ENCODE measurements around the gene XYLT1.

Gene XYLT1

GRCh38 chr16:17098685-17099084 lies 372.1 kb downstream of the XYLT1 start:
- Histone ChIP-seq H3K4me3 (ENCODE audit: insufficient read depth in 1 of 2, low read depth in 1 of 2, low read length in 2 of 2) (no peak overlapping the region), H3K4me1 (ENCODE audit: control insufficient read depth, insufficient read depth, low read depth, low read length) (no peaks in the 10 kb centered on the region), H4K91ac (ENCODE audit: low read length) (no peak overlapping the region), H3K4ac (ENCODE audit: low read depth in 1 of 2, low read length in 2 of 2) (no peak overlapping the region), H3K23ac (ENCODE audit: low read length in 2 of 2) (no peak overlapping the region), H3K36me3 (ENCODE audit: control insufficient read depth in 1 of 2, insufficient read depth in 2 of 2, low read depth in 1 of 2, low read length in 2 of 2) (no peaks in the 10 kb centered on the region), H3K27ac (ENCODE audit: low read length, poor library complexity, severe bottlenecking) (no peak overlapping the region), H2BK120ac (ENCODE audit: low read depth, low read length) (no peak overlapping the region), H3K9me3 (ENCODE audit: control insufficient read depth, low read length) (no peaks in the 10 kb centered on the region), H2AK5ac (ENCODE audit: low read length, severe bottlenecking) (no peak overlapping the region), H3K79me1 (replicated peaks; ENCODE audit: low read length, poor library complexity, severe bottlenecking) (no peaks in the 10 kb centered on the region), H2BK12ac (ENCODE audit: low read length in 2 of 2) (no peak overlapping the region), H3K27me3 (ENCODE audit: control insufficient read depth in 1 of 2, insufficient read depth in 1 of 2, low read length in 2 of 2) (no peaks in the 10 kb centered on the region), H2BK15ac (ENCODE audit: low read depth, poor library complexity, severe bottlenecking) (no peak overlapping the region), H3K14ac (ENCODE audit: low read length in 2 of 2) (no peak overlapping the region), H2AFZ (ENCODE audit: low read depth, low read length) (no peak overlapping the region), H3K9ac (ENCODE audit: low read length) (no peak overlapping the region), H2BK5ac (ENCODE audit: low read depth, low read length, poor library complexity, severe bottlenecking) (no peak overlapping the region), H4K8ac (ENCODE audit: low read length) (no peak overlapping the region), H3K18ac (ENCODE audit: low read depth in 1 of 2, low read length in 2 of 2) (no peak overlapping the region), H3K4me2 (ENCODE audit: low read length, poor library complexity, severe bottlenecking) (no peak overlapping the region)
- no peak for DNase-seq
- WGBS: 80% methylated on average over 6 of the region's 6 CpGs

DNA sequence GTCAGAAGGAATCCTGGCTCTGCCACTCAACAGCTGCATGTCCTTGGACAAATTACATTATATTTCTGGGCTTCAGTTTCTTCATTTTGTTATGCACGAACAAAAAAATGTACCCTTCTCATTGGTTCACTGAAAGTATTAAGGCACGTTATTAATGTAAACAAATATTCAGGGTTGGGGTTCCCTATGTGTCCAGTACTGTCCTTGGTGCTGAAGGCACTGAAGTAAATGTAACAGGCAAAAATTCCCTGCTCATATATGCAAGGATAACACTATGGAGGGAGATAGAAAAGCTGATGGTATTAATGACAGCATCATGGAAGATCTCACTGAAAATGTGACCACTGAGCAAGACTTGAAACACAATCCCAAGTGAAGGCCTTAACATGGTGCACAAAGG lies 386.6 kb downstream of the XYLT1 start:
- Histone ChIP-seq H3K9ac (ENCODE audit: low read length) (no peak overlapping the region), H3K4me3 (ENCODE audit: insufficient read depth in 1 of 2, low read depth in 1 of 2, low read length in 2 of 2) (no peak overlapping the region), H3K14ac (ENCODE audit: low read length in 2 of 2) (no peak overlapping the region), H2BK5ac (ENCODE audit: low read depth, low read length, poor library complexity, severe bottlenecking) (no peak overlapping the region), H3K4me1 (ENCODE audit: control insufficient read depth, insufficient read depth, low read depth, low read length) (no peaks in the 10 kb centered on the region), H4K91ac (ENCODE audit: low read length) (no peak overlapping the region), H3K4me2 (ENCODE audit: low read length, poor library complexity, severe bottlenecking) (no peak overlapping the region), H3K9me3 (ENCODE audit: control insufficient read depth, low read length) (no peaks in the 10 kb centered on the region), H2BK15ac (ENCODE audit: low read depth, poor library complexity, severe bottlenecking) (no peak overlapping the region), H3K18ac (ENCODE audit: low read depth in 1 of 2, low read length in 2 of 2) (no peak overlapping the region), H3K23ac (ENCODE audit: low read length in 2 of 2) (no peak overlapping the region), H3K27ac (ENCODE audit: low read length, poor library complexity, severe bottlenecking) (no peak overlapping the region), H3K79me1 (replicated peaks; ENCODE audit: low read length, poor library complexity, severe bottlenecking) (no peaks in the 10 kb centered on the region), H2BK12ac (ENCODE audit: low read length in 2 of 2) (no peak overlapping the region), H3K4ac (ENCODE audit: low read depth in 1 of 2, low read length in 2 of 2) (no peak overlapping the region), H4K8ac (ENCODE audit: low read length) (no peak overlapping the region), H3K36me3 (ENCODE audit: control insufficient read depth in 1 of 2, insufficient read depth in 2 of 2, low read depth in 1 of 2, low read length in 2 of 2) (no peaks in the 10 kb centered on the region), H2BK120ac (ENCODE audit: low read depth, low read length) (no peak overlapping the region), H3K27me3 (ENCODE audit: control insufficient read depth in 1 of 2, insufficient read depth in 1 of 2, low read length in 2 of 2) (peaks cover 0 to 7% of the 10 kb centered on the region in 2 experiments), H2AK5ac (ENCODE audit: low read length, severe bottlenecking) (no peak overlapping the region), H2AFZ (ENCODE audit: low read depth, low read length) (no peak overlapping the region)
- WGBS: 71% methylated on average over 2 of the region's 2 CpGs
- no peak for DNase-seq

DNA sequence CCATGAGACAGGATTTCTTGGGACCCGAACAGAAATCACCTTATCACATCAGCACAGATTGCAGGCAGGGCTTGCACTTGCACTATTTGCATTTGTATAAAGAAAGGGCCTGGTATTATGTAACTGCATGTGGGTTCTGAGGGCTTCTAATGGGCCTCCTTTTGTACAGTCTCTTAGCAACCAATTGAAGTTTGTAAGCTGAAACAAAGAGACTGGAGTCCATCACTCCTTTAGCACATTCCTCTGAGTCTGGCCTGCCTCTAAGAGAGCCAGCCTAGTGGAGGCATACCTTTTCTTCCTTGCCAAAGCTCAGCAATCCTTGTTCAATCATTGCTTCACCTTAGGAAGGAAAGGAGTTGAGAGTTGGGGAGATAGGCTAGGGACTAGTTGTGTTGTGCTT lies 387.1 kb downstream of the XYLT1 start:
- Histone ChIP-seq H2BK120ac (ENCODE audit: low read depth, low read length) (no peak overlapping the region), H3K18ac (ENCODE audit: low read depth in 1 of 2, low read length in 2 of 2) (no peak overlapping the region), H3K9me3 (ENCODE audit: control insufficient read depth, low read length) (no peaks in the 10 kb centered on the region), H2AK5ac (ENCODE audit: low read length, severe bottlenecking) (no peak overlapping the region), H2AFZ (ENCODE audit: low read depth, low read length) (no peak overlapping the region), H3K4me2 (ENCODE audit: low read length, poor library complexity, severe bottlenecking) (no peak overlapping the region), H2BK12ac (ENCODE audit: low read length in 2 of 2) (no peak overlapping the region), H4K8ac (ENCODE audit: low read length) (no peak overlapping the region), H4K91ac (ENCODE audit: low read length) (no peak overlapping the region), H3K27me3 (ENCODE audit: control insufficient read depth in 1 of 2, insufficient read depth in 1 of 2, low read length in 2 of 2) (peaks cover 0 to 7% of the 10 kb centered on the region in 2 experiments), H3K27ac (ENCODE audit: low read length, poor library complexity, severe bottlenecking) (no peak overlapping the region), H3K4me1 (ENCODE audit: control insufficient read depth, insufficient read depth, low read depth, low read length) (no peaks in the 10 kb centered on the region), H2BK15ac (ENCODE audit: low read depth, poor library complexity, severe bottlenecking) (no peak overlapping the region), H3K14ac (ENCODE audit: low read length in 2 of 2) (no peak overlapping the region), H3K9ac (ENCODE audit: low read length) (no peak overlapping the region), H3K4me3 (ENCODE audit: insufficient read depth in 1 of 2, low read depth in 1 of 2, low read length in 2 of 2) (no peak overlapping the region), H3K4ac (ENCODE audit: low read depth in 1 of 2, low read length in 2 of 2) (no peak overlapping the region), H2BK5ac (ENCODE audit: low read depth, low read length, poor library complexity, severe bottlenecking) (no peak overlapping the region), H3K36me3 (ENCODE audit: control insufficient read depth in 1 of 2, insufficient read depth in 2 of 2, low read depth in 1 of 2, low read length in 2 of 2) (no peaks in the 10 kb centered on the region), H3K23ac (ENCODE audit: low read length in 2 of 2) (no peak overlapping the region), H3K79me1 (replicated peaks; ENCODE audit: low read length, poor library complexity, severe bottlenecking) (no peaks in the 10 kb centered on the region)
- WGBS: no CpG with 5 or more reads among the region's 1 CpG
- DNase-seq: no peak

- H4K8ac ChIP-seq (ENCODE audit: low read length): no peak overlapping the region
- H2BK15ac ChIP-seq (ENCODE audit: low read depth, poor library complexity, severe bottlenecking): no peak overlapping the region
- no peak overlapping the region for H3K4me3 ChIP-seq (ENCODE audit: insufficient read depth in 1 of 2, low read depth in 1 of 2, low read length in 2 of 2)
- WGBS: 51% methylated on average over 5 of the region's 7 CpGs
- H3K9me3 ChIP-seq (ENCODE audit: control insufficient read depth, low read length): no peaks in the 10 kb centered on the region
- no peak overlapping the region for H3K14ac ChIP-seq (ENCODE audit: low read length in 2 of 2)
- no peak overlapping the region for H3K23ac ChIP-seq (ENCODE audit: low read length in 2 of 2)
- peaks cover 0 to 7% of the 10 kb centered on the region in 2 experiments for H3K27me3 ChIP-seq (ENCODE audit: control insufficient read depth in 1 of 2, insufficient read depth in 1 of 2, low read length in 2 of 2)
- H3K27ac ChIP-seq (ENCODE audit: low read length, poor library complexity, severe bottlenecking): no peak overlapping the region
- H2BK5ac ChIP-seq (ENCODE audit: low read depth, low read length, poor library complexity, severe bottlenecking): no peak overlapping the region
- H3K9ac ChIP-seq (ENCODE audit: low read length): no peak overlapping the region
- no peak overlapping the region for H3K4me2 ChIP-seq (ENCODE audit: low read length, poor library complexity, severe bottlenecking)
- no peak for DNase-seq
- no peak overlapping the region for H2AFZ ChIP-seq (ENCODE audit: low read depth, low read length)
- H2AK5ac ChIP-seq (ENCODE audit: low read length, severe bottlenecking): no peak overlapping the region
- H3K4me1 ChIP-seq (ENCODE audit: control insufficient read depth, insufficient read depth, low read depth, low read length): no peaks in the 10 kb centered on the region
- H4K91ac ChIP-seq (ENCODE audit: low read length): no peak overlapping the region
- H3K18ac ChIP-seq (ENCODE audit: low read depth in 1 of 2, low read length in 2 of 2): no peak overlapping the region
- no peaks in the 10 kb centered on the region for H3K79me1 ChIP-seq (replicated peaks; ENCODE audit: low read length, poor library complexity, severe bottlenecking)
- H3K4ac ChIP-seq (ENCODE audit: low read depth in 1 of 2, low read length in 2 of 2): no peak overlapping the region
- no peak overlapping the region for H2BK120ac ChIP-seq (ENCODE audit: low read depth, low read length)
- no peak overlapping the region for H2BK12ac ChIP-seq (ENCODE audit: low read length in 2 of 2)
- H3K36me3 ChIP-seq (ENCODE audit: control insufficient read depth in 1 of 2, insufficient read depth in 2 of 2, low read depth in 1 of 2, low read length in 2 of 2): no peaks in the 10 kb centered on the region
Measured at GRCh38 chr16:17082095-17082882, 388.5 kb downstream of the XYLT1 start.

Data from mesenchymal stem cell (in vitro differentiated cells and primary cell).